Mucosa of rectum (tissue), 2 donors: Measurements from ENCODE around the gene APPBP2.
"Not testable (repeated sequence)": the region's sequence is repeated elsewhere in the genome, so short reads cannot be mapped to it uniquely, and the experiment has no call there.

Experiments used
- H3K27ac ChIP-seq, 2 donors: one replicate each; pipeline ENCODE4 v1.7.0; 2013; ENCODE audit warnings: inconsistent platforms in 2 of 2, low read depth in 2 of 2, low read length in 2 of 2
- H3K27me3 ChIP-seq, 2 donors: one replicate each; pipeline ENCODE4 v1.7.0; 2013; ENCODE audit warnings: low read length in 2 of 2; ENCODE audit not compliant: control insufficient read depth in 2 of 2, insufficient read depth in 2 of 2
- H3K36me3 ChIP-seq, 2 donors: one replicate each; pipeline ENCODE4 v1.7.0; 2013; ENCODE audit warnings: low read length in 2 of 2; ENCODE audit not compliant: control insufficient read depth in 2 of 2, insufficient read depth in 2 of 2
- H3K4me1 ChIP-seq, 2 donors: one replicate each; pipeline ENCODE4 v1.7.0; 2013; ENCODE audit warnings: low read length in 2 of 2, mild to moderate bottlenecking in 1 of 2; ENCODE audit not compliant: control insufficient read depth in 2 of 2, insufficient read depth in 2 of 2
- H3K4me3 ChIP-seq, 2 donors: one replicate each; pipeline ENCODE4 v1.7.0; 2013; ENCODE audit warnings: low read length in 2 of 2
- H3K9ac ChIP-seq, 2 donors: one replicate each; pipeline ENCODE4 v1.7.0; 2013; ENCODE audit warnings: low read length in 2 of 2, low read depth in 1 of 2, mild to moderate bottlenecking in 1 of 2
- H3K9me3 ChIP-seq, 2 donors: one replicate each; pipeline ENCODE4 v1.7.0; 2013; ENCODE audit warnings: low read length in 2 of 2; ENCODE audit not compliant: control insufficient read depth in 2 of 2
- donor health status: healthy.
- donor health status: Normal muscosa, but diverticular disease.

APPBP2 gene

DNA sequence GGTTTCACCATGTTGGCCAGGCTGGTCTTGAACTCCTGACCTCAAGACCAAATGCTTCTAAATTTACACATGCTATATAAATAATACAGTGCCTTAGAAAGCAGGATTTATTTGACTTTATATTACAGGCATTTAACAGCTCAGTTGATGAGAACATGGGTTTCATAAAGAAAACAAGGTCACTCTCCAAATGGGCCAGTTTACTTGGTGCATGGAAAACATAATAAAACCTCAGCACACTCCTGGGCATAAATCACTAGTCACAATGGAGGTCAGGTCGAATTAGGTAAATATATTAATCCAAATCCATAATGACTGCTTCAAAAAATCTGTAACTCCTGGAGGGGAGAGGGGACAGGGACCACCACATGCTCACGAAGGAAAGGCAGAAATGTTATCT is 24.5 kb downstream of the APPBP2 start:
- H3K4me3 ChIP-seq: no peak overlapping the region
- H3K4me1 ChIP-seq: no peaks in the 10 kb centered on the region
- no peak overlapping the region for H3K9ac ChIP-seq
- no peaks in the 10 kb centered on the region for H3K9me3 ChIP-seq
- peaks cover 13 to 16% of the 10 kb centered on the region in 2 donors for H3K36me3 ChIP-seq
- no peaks in the 10 kb centered on the region for H3K27me3 ChIP-seq
- H3K27ac ChIP-seq: no peak overlapping the region

DNA sequence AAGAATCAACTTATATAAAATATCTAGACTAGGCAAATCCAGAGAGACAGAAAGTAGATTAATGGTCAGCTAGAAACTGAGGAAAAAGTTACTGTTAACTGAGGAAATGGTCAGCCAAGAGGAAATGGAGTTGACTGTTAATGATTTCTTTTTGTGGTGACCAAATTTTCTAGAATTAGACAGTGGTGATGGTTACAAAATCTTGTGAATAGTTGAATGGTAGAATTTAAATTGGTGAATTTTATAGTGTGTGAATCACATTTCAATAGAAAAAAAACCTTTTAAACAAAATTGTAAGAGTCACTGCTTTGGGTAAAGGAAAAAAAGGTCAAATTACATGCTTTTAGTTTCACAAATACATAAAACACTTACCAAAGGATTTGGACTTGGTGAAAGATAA is 30.0 kb downstream of the APPBP2 start:
- no peaks in the 10 kb centered on the region for H3K27me3 ChIP-seq
- H3K9me3 ChIP-seq: peaks cover 0 to 6% of the 10 kb centered on the region in 2 donors
- no peaks in the 10 kb centered on the region for H3K4me1 ChIP-seq
- no peak overlapping the region for H3K27ac ChIP-seq
- H3K4me3 ChIP-seq: no peak overlapping the region
- no peak overlapping the region for H3K9ac ChIP-seq
- H3K36me3 ChIP-seq: peaks cover 30 to 39% of the 10 kb centered on the region in 2 donors

DNA sequence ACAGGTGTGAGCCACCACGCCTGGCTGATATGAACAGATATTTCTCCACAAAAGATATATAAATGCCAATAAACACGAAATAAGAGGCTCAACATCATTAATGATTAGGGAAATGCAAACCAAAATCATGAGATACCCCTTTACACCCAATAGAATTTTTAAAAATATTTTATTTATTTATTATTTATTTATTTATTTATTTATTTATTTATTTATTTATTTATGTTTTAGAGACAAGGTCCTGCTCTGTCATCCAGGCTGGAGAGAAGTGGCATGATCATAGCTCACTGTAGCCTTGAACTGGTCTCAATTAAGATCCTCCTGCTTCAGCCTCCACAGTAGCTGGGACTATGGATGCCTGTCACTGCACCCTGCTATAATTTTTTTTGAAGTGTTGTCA is 30.8 kb downstream of the APPBP2 start:
- H3K27ac ChIP-seq: no peak overlapping the region
- H3K4me3 ChIP-seq: no peak overlapping the region
- H3K36me3 ChIP-seq: peaks cover 33 to 44% of the 10 kb centered on the region in 2 donors
- no peak overlapping the region for H3K9ac ChIP-seq
- peaks cover 0 to 6% of the 10 kb centered on the region in 2 donors for H3K9me3 ChIP-seq
- H3K4me1 ChIP-seq: no peaks in the 10 kb centered on the region
- no peaks in the 10 kb centered on the region for H3K27me3 ChIP-seq

DNA sequence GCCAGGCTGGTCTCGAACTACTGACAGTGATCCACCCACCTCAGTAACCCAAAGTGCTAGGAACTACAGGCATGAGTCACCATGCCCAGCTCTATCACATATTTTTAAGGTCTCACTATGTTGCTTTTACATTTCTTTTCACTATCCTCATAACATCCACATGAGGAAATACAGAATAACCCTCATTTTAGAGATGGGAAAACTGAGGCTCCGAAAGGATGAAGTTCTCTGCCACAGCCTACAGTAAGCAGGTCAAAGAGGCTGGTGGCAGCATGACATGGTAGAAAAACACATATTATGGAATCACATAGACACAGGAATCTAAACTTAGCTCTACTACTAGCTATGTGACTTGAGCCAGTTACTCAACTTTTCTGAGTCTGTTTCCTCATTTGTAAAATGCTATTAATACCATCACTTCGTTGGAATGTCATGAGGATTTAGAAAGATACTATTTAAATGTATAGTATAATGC is 32.2 kb downstream of the APPBP2 start:
- H3K27ac ChIP-seq: no peak overlapping the region

DNA sequence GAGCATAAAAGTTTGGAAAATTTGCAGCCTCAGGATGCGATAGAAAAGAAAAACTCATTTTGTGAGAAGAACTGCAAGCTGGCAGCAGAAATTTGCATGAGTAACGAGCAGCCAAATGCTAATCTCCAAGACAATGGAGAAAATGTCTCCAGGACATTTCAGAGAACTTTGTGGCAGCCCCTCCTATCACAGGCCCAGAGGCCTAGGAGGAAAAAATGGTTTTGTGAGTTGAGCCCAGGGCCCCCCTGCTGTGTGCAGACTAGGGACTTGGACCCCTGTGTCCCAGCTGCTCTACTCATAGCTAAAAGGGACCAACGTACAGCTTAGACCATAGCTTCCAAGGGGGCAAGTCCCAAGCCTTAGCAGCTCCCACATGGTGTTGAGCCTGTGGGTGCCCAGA is 34.3 kb downstream of the APPBP2 start:
- peaks cover 0 to 6% of the 10 kb centered on the region in 2 donors for H3K9me3 ChIP-seq
- H3K36me3 ChIP-seq: peaks cover 28 to 40% of the 10 kb centered on the region in 2 donors
- H3K4me3 ChIP-seq: no peak overlapping the region
- H3K4me1 ChIP-seq: no peaks in the 10 kb centered on the region
- no peak overlapping the region for H3K27ac ChIP-seq
- H3K9ac ChIP-seq: no peak overlapping the region
- H3K27me3 ChIP-seq: no peaks in the 10 kb centered on the region

More for the DNA sequence above, 32.2 kb downstream of the APPBP2 start:
- Histone ChIP-seq H3K4me3 (no peak overlapping the region), H3K27me3 (no peaks in the 10 kb centered on the region), H3K36me3 (peaks cover 30 to 37% of the 10 kb centered on the region in 2 donors), H3K9me3 (peaks cover 0 to 6% of the 10 kb centered on the region in 2 donors), H3K4me1 (no peaks in the 10 kb centered on the region), H3K9ac (no peak overlapping the region)

DNA sequence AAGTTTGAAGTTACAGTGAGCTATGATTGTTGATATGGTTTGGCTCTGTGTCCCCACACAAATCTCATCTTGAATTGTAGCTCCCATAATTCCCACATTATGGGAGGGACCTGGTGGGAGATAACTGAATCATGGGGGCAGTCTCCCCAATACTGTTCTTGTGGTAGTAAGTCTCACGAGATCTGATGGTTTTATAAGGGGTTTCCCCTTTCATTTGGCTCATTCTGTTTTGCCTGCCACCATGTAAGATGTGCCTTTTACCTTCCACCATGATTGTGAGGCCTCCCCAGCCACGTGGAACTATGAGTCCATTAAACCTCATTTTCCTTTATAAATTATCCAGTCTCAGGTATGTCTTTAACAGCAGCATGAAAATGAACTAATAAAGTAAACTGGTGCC is 35.4 kb downstream of the APPBP2 start:
- H3K27me3 ChIP-seq, H3K4me3 ChIP-seq, H3K9ac ChIP-seq, H3K9me3 ChIP-seq, H3K27ac ChIP-seq, H3K4me1 ChIP-seq: not testable (repeated sequence)
- peaks cover 23 to 40% of the 10 kb centered on the region in 2 donors for H3K36me3 ChIP-seq

DNA sequence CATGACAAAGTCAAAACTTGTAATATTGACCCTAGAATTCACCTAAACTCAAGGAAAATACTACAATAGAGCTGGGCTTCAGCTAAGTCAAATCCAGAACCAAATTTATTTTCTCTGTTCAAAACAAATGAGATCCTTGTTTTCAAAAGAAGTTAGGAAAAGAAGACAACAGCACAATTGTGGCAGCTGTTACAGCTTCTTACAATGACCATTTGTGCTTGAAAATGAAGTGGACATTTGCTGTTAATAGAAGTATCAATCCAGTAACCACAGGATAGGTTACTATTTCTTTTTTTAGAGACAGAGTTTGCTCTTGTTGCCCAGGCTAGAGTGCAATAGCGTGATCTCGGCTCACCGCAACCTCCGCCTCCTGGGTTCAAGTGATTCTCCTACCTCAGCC is 44.4 kb downstream of the APPBP2 start:
- Histone ChIP-seq H3K27me3 (no peaks in the 10 kb centered on the region), H3K9ac (no peak overlapping the region), H3K4me3 (no peak overlapping the region), H3K4me1 (no peaks in the 10 kb centered on the region), H3K9me3 (no peaks in the 10 kb centered on the region), H3K27ac (no peak overlapping the region), H3K36me3 (peaks cover 0 to 3% of the 10 kb centered on the region in 2 donors)

DNA sequence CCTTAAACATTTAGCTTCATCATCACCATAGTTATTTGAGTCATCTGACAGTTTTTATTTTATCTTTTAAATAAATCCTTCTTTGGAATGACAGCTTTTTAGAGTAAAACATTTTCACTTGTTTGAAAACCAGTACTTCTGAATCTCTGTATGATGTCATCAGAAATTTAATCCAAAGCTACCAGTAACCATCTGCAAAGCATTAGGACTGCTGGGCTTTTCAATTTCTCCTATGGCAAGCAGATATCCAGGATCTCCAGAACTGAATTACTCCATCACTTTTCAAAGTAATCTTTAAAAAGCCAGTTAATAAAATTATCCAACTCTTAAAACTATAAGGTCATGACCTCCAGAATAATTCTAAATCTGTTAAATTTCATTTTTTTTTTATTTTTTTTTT is 52.3 kb downstream of the APPBP2 start:
- H3K9ac ChIP-seq: no peak overlapping the region
- no peaks in the 10 kb centered on the region for H3K4me1 ChIP-seq
- H3K27ac ChIP-seq: no peak overlapping the region
- H3K9me3 ChIP-seq: no peaks in the 10 kb centered on the region
- no peak overlapping the region for H3K4me3 ChIP-seq
- H3K27me3 ChIP-seq: no peaks in the 10 kb centered on the region
- H3K36me3 ChIP-seq: peaks cover 8 to 10% of the 10 kb centered on the region in 2 donors

DNA sequence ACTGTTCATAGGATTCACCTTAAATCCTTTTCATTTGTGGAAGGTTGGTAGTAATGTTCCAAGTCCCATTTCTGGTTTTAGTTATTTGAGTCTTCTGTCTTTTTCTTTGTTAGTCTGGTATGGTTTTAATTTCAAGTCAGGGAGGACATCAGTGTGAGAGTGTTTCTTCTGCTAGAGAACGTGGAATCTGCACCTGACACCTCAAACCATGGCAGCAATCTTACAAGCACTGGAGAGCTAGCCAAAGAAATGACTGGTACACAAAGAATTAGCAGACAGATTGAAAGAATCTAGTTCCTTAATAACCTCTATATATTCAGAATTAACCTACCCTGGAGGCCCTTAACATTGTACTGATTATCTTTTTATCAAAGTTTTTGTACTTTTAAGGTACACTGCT is 53.6 kb downstream of the APPBP2 start:
- H3K27me3 ChIP-seq: no peaks in the 10 kb centered on the region
- no peaks in the 10 kb centered on the region for H3K9me3 ChIP-seq
- no peaks in the 10 kb centered on the region for H3K4me1 ChIP-seq
- no peak overlapping the region for H3K4me3 ChIP-seq
- H3K36me3 ChIP-seq: peaks cover 12 to 13% of the 10 kb centered on the region in 2 donors
- H3K9ac ChIP-seq: no peak overlapping the region
- H3K27ac ChIP-seq: no peak overlapping the region

DNA sequence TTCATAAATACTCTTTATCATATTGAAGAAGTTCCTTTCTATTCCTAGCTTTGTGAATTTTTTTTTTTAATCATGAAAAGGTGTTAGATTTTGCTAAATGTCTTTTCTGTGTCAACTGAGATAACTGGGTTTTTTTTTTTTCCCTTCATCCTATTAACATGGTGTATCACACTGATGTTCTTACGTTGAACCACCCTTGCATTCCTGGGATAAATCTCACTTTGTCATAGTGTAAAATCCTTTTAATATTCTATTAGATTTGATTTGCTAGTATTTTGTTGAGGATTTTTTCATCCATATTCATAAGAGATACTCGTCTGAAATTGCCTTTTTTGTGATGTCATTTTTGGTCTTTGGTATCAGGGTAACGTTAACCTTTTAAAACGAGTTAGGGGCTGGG is 54.6 kb downstream of the APPBP2 start:
- H3K4me1 ChIP-seq: no peaks in the 10 kb centered on the region
- no peaks in the 10 kb centered on the region for H3K9me3 ChIP-seq
- H3K27me3 ChIP-seq: no peaks in the 10 kb centered on the region
- H3K4me3 ChIP-seq: no peak overlapping the region
- H3K27ac ChIP-seq: no peak overlapping the region
- H3K9ac ChIP-seq: no peak overlapping the region
- H3K36me3 ChIP-seq: peaks cover 9 to 13% of the 10 kb centered on the region in 2 donors

DNA sequence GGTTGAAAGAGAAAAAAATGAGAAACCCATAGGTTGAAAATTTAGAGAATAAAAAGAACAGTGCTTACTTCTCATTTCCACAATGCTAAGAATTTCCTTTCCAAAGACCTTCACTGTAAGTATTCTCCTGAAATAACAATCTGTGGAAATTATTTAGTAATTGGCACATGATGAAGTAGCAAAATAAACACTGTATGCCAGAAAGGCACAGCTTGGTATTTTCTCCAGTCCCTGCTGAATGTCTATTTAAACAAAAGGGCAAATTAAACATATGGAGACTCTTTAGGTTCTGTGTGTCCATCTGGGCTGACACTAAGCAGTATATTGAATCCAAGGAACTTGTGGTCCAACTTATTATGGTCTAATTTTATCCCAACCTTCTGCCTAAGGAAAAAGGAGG is 57.7 kb downstream of the APPBP2 start:
- H3K27me3 ChIP-seq: no peaks in the 10 kb centered on the region
- peaks cover 31 to 34% of the 10 kb centered on the region in 2 donors for H3K36me3 ChIP-seq
- no peak overlapping the region for H3K9ac ChIP-seq
- H3K4me3 ChIP-seq: no peak overlapping the region
- H3K4me1 ChIP-seq: no peaks in the 10 kb centered on the region
- H3K9me3 ChIP-seq: no peaks in the 10 kb centered on the region
- H3K27ac ChIP-seq: no peak overlapping the region
